Fibroblast of lung (primary cell): ENCODE measurements around the gene RAD51AP1. TPM values are rescaled to one million over a fixed set of nuclear protein-coding genes. Genes with fewer than 3 reads are reported as not detected.

Experiments used
- DNase-seq, 2 donors: peaks; one replicate each; pipeline versions ENCODE4 v3.0.0 to v3.0.0-alpha.2; 2010; ENCODE audit warnings: low read depth in 2 of 2
- H2AFZ ChIP-seq: 2 replicates; pipeline ENCODE4 v1.5.1; 2012; ENCODE audit warnings: low read length, control low read depth, inconsistent platforms
- H3K27ac ChIP-seq: 2 replicates; pipeline ENCODE4 v1.5.1; 2011; ENCODE audit warnings: low read length, control low read depth; ENCODE audit not compliant: insufficient read depth
- H3K27me3 ChIP-seq: 2 replicates; pipeline ENCODE4 v1.5.1; 2011; ENCODE audit warnings: mild to moderate bottlenecking, low read length; ENCODE audit not compliant: control insufficient read depth, insufficient read depth
- H3K36me3 ChIP-seq: 2 replicates; pipeline ENCODE4 v1.5.1; 2011; ENCODE audit warnings: low read length; ENCODE audit not compliant: control insufficient read depth, insufficient read depth
- H3K4me1 ChIP-seq: 2 replicates; pipeline ENCODE4 v1.5.1; 2011; ENCODE audit warnings: low read length; ENCODE audit not compliant: control insufficient read depth, insufficient read depth; ENCODE audit errors: extremely low read depth
- H3K4me2 ChIP-seq: 2 replicates; pipeline ENCODE4 v1.5.1; 2011; ENCODE audit warnings: low read length, control low read depth; ENCODE audit not compliant: insufficient read depth; ENCODE audit errors: extremely low read depth
- H3K4me3 ChIP-seq, 4 experiments: fragments of 200-600 bp in 1 of 4; sonication (generic) in 1 of 4; replicated peaks in 1 of 4; 2 replicates each; pipeline ENCODE4 v1.5.1; 2011 to 2016; ENCODE audit warnings: low read length in 4 of 4, low read depth in 3 of 4, mild to moderate bottlenecking in 3 of 4, control low read depth in 2 of 4, inconsistent platforms in 1 of 4, mixed read lengths in 1 of 4; ENCODE audit not compliant: insufficient read depth in 1 of 4; ENCODE audit errors: control extremely low read depth in 1 of 4
- H3K79me2 ChIP-seq: 2 replicates; pipeline ENCODE4 v1.5.1; 2012; ENCODE audit warnings: mild to moderate bottlenecking, low read length, inconsistent platforms; ENCODE audit not compliant: control insufficient read depth, insufficient read depth
- H3K9ac ChIP-seq: 2 replicates; pipeline ENCODE4 v1.5.1; 2011; ENCODE audit warnings: mild to moderate bottlenecking, low read length, control low read depth; ENCODE audit not compliant: insufficient read depth
- H3K9me3 ChIP-seq: 2 replicates; pipeline ENCODE4 v1.5.1; 2012; ENCODE audit warnings: low read depth, low read length; ENCODE audit not compliant: control insufficient read depth, insufficient read depth
- H4K20me1 ChIP-seq: 2 replicates; pipeline ENCODE4 v1.5.1; 2011; ENCODE audit warnings: low read length; ENCODE audit not compliant: control insufficient read depth, insufficient read depth; ENCODE audit errors: extremely low read depth
- EZH2 ChIP-seq: IDR thresholded peaks from 2 replicates; pipeline ENCODE4 v1.5.1; 2012; ENCODE audit warnings: low read length, control low read depth, mild to moderate bottlenecking; ENCODE audit errors: missing control alignments
- polyA plus RNA-seq, 2 donors: library from polyadenylated mRNA; depleted of rRNA in 1 of 2; stranded (reverse) in 1 of 2; unstranded in 1 of 2; fragments of >200 nt; gene quantifications; 2 replicates each; pipeline ENCODE4 v1.2.1, GENCODE V29; 2011 to 2012; ENCODE audit warnings: missing spikeins in 1 of 2
- total RNA-seq: library from RNA; depleted of rRNA; stranded (reverse); fragments of >200 nt; gene quantifications from 2 replicates; pipeline ENCODE4 v1.2.1, GENCODE V29; 2014
- TF ChIP-seq, protein P1 (sequence below), 2 donors: IDR thresholded peaks in 1 of 2; conservative IDR thresholded peaks in 1 of 2; 1 replicate in 1 of 2; 2 replicates in 1 of 2; pipeline ENCODE4 v1.5.1; 2011 to 2012; ENCODE audit warnings: low read length in 2 of 2, control low read depth in 1 of 2, inconsistent platforms in 1 of 2, low read depth in 1 of 2, mild to moderate bottlenecking in 1 of 2

Gene RAD51AP1
- total and polyA plus RNA-seq, 2 donors (not counting 1 experiment from before 2014, with no cell fraction given): 4.1 to 11.0 TPM

DNA sequence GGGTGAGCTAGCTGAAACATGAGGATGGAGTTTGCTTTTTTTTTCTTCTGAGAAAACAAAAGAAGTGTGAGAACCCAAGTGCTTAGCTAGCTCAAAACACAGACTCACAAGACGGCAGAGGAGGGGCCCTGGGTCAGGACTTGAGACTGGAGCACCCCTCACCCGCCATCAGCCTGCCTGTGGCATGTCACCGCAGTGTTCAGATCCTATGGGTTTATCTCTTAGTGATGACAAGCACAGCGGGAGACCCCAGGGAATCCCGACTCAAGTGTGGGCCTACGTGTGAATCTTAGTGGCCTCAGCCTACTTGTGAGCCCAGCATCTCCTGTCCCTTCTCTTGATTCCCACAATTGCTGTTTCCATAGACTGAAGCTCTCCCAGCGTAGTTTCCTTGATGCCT lies 46.2 kb downstream of the RAD51AP1 start:
- Histone ChIP-seq H4K20me1 (no peaks in the 10 kb centered on the region), H3K9ac (no peak overlapping the region), H3K4me3 (no peak overlapping the region), H3K27ac (no peak overlapping the region), H3K36me3 (no peaks in the 10 kb centered on the region), H3K4me1 (no peaks in the 10 kb centered on the region), H3K79me2 (no peaks in the 10 kb centered on the region), H3K9me3 (no peaks in the 10 kb centered on the region), H2AFZ (no peak overlapping the region), H3K27me3 (peaks cover 6% of the 10 kb centered on the region), H3K4me2 (no peak overlapping the region)
- no peak for TF ChIP-seq EZH2
- TF ChIP-seq, protein P1, sequence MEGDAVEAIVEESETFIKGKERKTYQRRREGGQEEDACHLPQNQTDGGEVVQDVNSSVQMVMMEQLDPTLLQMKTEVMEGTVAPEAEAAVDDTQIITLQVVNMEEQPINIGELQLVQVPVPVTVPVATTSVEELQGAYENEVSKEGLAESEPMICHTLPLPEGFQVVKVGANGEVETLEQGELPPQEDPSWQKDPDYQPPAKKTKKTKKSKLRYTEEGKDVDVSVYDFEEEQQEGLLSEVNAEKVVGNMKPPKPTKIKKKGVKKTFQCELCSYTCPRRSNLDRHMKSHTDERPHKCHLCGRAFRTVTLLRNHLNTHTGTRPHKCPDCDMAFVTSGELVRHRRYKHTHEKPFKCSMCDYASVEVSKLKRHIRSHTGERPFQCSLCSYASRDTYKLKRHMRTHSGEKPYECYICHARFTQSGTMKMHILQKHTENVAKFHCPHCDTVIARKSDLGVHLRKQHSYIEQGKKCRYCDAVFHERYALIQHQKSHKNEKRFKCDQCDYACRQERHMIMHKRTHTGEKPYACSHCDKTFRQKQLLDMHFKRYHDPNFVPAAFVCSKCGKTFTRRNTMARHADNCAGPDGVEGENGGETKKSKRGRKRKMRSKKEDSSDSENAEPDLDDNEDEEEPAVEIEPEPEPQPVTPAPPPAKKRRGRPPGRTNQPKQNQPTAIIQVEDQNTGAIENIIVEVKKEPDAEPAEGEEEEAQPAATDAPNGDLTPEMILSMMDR (conservative IDR thresholded peaks at IDR 0.05 in 1 of 2, IDR thresholded peaks at IDR 0.05 in 1 of 2; ENCODE audit: low read depth in 1 of 2, low read length in 2 of 2): no peak
- DNase-seq: no peak

DNA sequence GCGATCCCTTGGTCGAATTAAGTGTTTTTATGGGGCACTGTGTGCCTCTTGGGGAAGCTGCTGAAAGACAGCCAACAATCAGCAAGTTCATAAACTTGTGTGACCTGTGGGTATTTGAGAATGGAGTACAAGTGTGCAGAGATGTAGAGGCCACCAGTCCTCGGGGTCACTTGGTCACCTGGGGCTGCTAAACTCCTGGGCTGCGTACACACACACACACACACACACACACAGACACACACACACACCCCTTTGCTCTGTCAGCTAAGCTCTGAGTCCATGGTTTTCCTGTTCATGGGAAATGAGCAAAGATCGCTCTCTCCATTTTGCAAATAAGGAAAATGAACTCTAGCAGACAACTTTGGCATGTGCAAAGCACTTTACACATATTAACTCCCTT lies 47.8 kb downstream of the RAD51AP1 start:
- Histone ChIP-seq H3K36me3 (no peaks in the 10 kb centered on the region), H3K9me3 (no peaks in the 10 kb centered on the region), H4K20me1 (no peaks in the 10 kb centered on the region), H3K27me3 (peaks cover 3% of the 10 kb centered on the region), H2AFZ (no peak overlapping the region), H3K9ac (no peak overlapping the region), H3K27ac (no peak overlapping the region), H3K4me3 (no peak overlapping the region), H3K79me2 (no peaks in the 10 kb centered on the region), H3K4me2 (no peak overlapping the region), H3K4me1 (no peaks in the 10 kb centered on the region)
- no peak for DNase-seq
- TF ChIP-seq, protein P1 (conservative IDR thresholded peaks at IDR 0.05 in 1 of 2, IDR thresholded peaks at IDR 0.05 in 1 of 2; ENCODE audit: low read depth in 1 of 2, low read length in 2 of 2): no peak
- no peak for TF ChIP-seq EZH2

DNA sequence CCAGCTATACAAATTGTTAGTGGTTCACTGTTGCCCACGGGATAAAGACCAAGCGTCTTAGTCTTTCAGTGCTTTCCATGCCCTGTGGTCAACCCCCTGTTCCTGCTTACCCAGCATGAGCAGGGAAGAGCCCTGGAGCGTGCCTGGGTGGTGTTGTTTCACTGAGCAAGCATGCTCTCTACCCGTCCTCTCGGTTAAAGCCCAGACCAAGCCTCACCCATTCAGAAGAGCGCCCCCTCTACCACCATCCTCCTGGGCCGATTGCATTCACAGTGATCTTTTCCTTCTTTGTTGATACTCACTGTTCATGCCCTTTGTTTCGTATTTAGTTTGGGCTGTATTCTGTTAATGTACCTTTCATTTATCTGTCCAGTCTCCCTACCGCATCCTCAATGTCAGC lies 48.4 kb downstream of the RAD51AP1 start:
- TF ChIP-seq, protein P1 (conservative IDR thresholded peaks at IDR 0.05 in 1 of 2, IDR thresholded peaks at IDR 0.05 in 1 of 2; ENCODE audit: low read depth in 1 of 2, low read length in 2 of 2): no peak
- TF ChIP-seq EZH2: no peak
- Histone ChIP-seq H3K27ac (no peak overlapping the region), H3K27me3 (peaks cover 3% of the 10 kb centered on the region), H3K4me2 (no peak overlapping the region), H4K20me1 (no peaks in the 10 kb centered on the region), H3K36me3 (no peaks in the 10 kb centered on the region), H3K9ac (no peak overlapping the region), H2AFZ (no peak overlapping the region), H3K4me1 (no peaks in the 10 kb centered on the region), H3K79me2 (no peaks in the 10 kb centered on the region), H3K9me3 (no peaks in the 10 kb centered on the region), H3K4me3 (no peak overlapping the region)
- DNase-seq: no peak
